ENCODE measurements around the gene OS9.
A peak's percentile ranks its signal among the peaks of the same experiment; 100 is the strongest.

OS9 gene

DNA sequence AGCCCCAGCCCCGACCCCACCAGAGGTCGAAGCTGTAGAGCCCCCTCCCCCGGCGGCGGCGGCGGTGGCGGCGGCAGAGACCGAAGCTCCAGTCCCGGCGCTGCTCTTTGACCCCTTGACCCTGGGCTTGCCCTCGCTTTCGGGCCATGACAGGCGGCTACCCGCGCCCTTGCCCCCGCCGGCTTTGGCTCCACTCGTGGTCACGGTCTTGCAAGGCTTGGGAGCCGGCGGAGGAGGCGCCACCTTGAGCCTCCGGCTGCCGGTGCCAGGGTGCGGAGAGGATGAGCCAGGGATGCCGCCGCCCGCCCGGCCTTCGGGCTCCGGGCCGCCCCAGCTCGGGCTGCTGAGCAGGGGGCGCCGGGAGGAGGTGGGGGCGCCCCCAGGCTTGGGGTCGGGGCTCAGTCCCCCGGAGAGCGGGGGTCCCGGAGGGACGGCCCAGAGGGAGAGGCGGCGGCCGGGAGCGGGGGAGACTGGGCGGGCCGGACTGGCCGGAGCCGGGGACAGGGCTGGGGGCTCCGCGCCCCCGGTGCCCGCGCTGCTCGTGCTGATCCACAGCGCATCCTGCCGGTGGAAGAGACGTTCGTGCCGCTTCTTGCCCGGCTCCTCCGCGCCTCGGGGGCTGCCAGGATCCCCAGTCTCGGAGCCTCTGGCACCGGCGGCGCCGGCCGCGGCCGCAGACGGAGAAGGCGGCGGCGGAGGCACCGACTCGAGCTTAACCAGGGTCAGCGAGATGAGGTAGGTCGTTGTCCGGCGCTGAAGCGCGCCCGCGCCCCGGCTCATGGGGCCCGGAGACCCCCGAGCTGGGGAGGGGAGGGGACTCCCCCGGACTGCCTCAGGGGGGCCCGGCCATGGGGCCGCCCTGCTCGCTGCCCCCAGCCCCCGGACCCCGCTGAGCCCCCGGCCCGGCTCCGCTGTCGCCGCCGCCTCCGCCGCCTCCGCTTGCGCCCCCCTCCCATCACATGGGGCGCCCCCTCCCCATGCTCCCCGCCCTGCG lies 43.8 kb downstream of the OS9 start:
- DNase-seq (ENCODE audit: low read depth) = no peak

DNA sequence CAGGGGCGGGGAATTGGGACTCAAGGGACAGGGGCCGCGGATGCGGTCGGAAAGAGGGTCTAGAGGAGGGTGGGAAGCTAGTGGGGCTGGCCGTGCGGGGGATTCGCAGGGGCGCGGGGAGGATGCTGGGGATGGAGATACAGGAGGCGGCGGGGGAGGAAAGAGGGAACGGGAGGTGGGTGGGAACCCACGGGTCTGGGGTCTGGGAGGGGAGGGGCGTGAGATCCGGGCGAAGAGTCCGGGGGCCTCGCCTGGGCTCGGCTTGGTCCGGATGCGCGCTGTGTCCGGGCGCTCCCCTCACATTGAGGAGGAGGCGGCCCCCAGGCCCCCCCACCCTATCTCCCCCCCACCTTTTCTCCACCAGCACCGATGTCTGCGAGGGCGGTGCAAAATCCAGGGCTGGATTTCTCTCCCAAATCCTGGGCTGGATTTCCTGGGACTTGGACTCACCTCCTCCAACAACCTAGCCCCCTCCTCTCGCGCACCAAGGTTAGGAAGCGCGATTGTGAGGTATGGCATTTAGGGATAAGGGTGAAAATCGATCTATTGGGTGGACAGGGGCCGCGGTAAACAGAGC lies 44.8 kb downstream of the OS9 start, which contains the start of gene AGAP2:
Gene AGAP2 (minus strand): TSS at position 82 of the 577 bp plus-strand sequence. CDS start 496 bp downstream, outside the sequence.
- no peak for DNase-seq (ENCODE audit: low read depth)

DNA sequence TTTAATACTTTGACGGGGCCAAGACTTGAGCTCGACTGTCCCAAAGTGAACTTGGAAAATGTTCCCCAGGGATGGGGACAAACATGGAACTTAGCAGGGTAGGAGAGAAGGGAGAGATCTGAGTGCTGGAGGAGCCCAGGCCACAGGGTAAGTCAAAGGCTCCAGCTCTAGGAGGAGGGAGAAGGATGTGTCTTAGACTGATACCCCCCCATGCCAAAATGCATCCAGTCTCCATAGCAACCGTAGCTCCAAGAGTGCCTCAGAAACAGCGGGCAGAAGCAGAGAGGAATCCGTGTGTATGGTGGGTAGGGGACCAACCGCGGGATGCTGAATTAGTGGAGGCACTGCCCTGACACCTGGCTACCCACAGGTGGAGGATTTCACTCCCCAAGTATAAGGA lies 45.5 kb downstream of the OS9 start:
- DNase-seq (ENCODE audit: low read depth) = no peak

DNA sequence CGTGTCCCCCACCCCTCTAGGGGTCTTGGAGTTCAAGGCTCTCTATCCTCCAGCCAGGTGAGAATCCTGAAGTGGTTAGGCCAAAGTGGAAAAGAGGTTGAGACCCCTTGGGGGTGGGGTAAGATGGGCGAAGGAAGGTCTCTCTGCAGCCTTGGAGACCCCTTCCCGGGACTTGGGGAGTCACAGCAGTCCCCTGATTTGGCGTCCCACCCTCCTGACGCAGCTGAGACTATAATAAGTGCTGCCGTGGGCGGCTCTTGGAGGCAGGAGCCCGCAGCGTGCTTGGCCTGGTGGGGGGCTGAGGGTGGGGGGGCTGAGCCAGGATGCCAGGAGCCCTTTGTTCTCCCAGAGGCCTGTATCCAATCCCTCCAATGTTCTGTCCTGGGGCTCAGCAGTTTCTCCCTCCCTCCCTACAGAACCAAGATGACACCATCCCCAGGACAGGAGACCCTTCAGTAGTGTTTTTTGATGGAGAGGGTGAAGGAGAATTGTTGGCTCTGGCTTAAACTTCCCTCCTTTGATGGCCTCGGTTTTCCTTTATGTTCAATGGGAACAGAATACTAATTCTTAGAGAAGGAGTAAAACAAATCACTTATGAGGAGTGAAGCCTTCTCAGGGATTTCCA lies 46.1 kb downstream of the OS9 start:
- DNase-seq (ENCODE audit: low read depth) = no peak

DNA sequence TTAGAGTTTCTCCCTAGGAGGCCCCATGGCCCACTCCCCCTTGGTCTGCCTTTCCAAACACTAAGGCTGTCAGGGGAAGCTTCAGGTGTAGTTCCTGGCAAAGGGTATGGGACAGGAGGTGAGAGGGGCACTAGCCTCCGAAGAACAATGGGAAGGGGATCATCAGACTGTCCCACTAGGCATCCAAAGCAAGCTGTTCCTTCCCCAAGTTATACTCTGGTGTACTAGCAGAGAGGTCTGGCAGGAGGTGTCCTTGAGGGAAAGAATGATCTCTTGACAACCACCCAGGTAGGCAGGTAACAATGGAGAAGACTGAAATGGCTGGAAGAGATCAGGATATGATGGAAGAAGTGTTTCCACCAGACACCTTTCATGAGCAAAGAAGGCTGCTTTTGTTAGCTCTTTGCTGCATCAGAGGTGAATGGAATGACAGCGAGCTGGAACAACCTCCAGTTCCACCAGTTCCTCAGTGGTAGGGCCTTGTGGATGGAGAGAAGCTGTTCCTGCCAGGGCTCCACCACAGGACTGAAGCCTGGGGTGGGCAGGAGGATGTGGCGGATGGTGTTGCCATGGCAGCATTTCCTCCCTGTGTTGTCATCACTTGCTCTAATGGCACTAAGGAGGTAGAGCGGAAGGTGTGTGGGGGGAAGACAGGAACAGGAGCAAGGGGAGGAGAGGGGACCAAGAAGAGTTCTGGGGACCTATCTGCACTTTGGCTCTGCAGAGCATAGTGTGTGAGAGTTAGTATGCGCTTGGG lies 46.9 kb downstream of the OS9 start:
- DNase-seq (ENCODE audit: low read depth) = no peak

DNA sequence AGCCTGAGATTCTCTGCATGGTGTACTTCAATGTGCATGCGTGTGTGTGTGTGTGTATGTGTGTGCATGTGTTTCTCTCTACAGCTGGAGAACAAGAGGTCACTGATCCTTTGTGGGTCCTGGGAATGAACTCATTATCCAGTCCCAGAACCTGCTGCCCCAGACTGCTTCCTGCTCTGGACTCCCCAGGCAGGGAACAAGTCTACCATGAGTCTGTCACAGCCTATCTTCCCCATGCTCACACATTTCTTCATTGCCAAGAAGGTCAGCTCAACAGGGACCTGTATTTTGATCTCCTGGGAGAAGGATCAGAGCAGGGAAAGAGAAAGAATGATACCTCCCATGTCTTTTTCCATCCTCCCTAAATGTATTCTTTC lies 47.5 kb downstream of the OS9 start:
- DNase-seq (ENCODE audit: low read depth) = no peak

DNA sequence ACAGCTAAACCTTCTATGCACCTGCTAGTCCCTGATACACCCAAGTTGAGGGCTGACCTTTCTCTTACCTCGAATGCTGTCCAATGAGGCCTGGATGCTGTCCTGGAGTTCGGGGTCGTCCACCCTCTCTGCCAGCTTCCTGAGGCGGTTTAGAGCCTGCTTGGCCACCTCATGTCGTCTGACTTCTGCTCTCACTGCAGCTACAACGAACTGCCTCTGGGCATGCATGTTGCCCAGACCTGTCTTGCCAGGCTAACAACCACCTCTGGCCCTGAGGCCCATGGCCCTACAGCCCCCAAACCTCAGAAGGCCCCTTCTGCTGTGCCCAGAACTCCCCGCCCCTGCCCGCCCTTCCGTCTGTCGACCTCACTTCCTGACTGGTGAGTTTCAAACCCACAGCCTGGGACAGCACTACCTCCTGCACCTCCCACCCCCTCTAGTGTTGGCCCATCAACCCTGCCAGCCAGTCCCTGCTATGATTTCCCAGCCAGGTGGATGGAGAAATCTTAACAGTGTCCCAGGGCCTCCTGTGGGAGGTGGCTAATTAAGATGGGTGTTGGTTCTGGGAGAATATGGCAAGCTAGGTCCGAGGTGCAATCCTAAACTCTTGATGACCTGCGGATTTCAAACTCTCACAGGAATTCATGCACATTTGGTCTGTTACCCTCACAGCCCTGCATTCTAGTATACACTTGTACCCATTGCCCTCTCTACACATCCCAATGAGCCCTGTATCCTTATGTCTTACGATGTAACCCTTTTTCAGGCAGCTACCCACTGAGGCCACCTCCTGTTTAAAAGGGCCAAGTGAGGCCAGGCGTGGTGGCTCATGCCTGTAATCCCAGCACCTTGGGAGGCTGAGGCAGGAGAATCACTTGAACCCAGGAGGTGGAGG lies 48.2 kb downstream of the OS9 start:
- no peak for DNase-seq (ENCODE audit: low read depth)

DNA sequence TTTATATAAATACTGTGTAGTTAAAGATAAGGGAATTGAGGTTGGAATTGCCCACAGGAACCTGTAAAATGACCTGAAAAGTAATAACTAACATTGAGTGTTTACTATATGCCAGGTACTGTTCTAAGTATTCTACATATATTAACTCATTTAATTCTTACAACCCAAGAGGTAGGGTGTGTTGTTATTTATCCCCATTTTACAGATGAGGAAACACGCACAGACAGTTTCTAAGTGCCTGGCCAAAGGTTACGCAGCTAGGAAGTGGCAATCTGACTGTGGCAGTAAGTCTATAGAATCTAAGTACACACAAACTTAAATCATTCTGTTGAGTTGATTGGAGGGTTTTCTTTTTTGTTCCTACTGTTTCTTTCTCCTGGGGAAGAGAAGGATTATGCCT lies 49.8 kb downstream of the OS9 start:
- no peak for DNase-seq (ENCODE audit: low read depth)

DNA sequence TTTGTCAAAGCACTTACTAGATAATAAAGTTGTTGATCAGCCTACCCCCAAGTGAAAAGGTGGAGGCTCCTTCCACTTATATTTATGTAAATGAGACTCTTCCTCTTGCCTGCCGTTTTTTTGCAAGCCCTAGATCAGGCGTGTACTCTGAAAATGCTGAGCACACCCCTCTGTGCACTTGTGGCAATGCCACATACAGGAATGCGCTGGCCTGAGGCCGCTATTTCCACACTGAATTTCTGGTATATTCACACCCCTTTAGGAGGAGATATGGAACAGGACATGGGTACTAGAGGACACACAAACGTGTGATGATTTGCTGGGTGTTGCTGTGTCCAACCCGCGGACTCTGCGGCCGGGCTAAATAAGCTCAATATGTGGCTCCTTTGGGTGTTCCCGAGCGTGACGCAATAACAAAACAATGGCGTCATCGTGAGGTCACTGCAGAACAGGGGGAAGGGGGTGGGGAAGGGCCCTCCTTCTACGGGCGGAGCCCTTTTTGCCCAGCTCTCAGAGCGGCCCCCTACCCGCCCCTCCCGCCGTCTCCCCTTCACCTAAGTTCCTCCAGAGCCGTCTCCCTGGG lies 50.4 kb downstream of the OS9 start:
- no peak for DNase-seq (ENCODE audit: low read depth)

DNA sequence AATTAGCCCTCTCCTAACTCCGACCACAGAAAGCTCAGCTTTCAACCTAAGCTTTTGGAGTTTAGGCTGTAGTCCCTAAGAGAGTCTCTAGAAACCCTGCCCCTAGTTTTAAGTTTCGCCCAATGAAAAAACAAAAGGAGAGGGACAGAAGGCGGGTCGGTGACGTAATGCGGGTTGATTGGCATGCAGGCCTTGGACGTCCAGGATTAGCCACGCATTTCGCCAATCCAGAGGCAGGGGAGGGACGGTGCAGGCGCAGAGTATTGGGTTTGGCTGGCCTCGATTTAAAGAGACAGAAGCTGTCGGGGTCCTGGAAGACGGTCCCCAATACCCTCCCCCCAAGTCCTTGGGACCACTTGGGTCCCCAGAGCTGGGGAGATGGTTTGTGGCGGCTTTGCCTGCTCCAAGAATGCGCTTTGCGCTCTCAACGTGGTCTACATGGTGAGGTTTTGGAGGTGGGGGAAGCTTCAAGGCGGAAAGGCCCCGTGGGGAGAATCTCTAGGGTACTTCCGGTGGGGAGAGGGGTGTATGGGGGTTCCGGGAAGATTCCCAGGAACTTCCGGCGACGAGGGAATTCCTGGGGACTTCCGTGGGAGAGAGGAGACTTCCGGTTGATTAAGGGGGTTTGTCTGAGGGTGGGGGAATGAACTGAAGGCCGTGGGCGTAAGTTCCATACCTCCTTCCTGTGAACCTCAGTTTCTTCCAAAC lies 51.0 kb downstream of the OS9 start, which contains the start of gene TSPAN31:
Gene TSPAN31 (plus strand): TSS at position 263 of the 708 bp plus-strand sequence. CDS start 116 bp downstream, at position 379.
- DNase-seq (ENCODE audit: low read depth) = peak; percentile 99

DNA sequence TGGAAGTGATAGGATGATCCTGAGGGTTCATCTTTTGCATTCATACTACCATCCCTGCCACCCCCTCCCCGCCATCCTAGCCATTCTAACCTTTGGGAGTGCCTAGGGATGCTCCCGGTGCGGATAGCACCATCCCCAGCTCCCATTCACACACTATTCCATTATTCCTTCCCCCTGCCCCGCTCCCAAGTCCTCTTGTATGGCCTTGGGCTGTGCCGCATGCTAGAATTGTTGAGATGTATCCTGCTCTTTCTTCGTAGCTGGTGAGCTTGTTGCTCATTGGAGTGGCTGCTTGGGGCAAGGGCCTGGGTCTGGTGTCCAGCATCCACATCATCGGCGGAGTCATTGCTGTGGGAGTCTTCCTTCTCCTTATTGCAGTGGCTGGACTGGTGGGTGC lies 51.6 kb downstream of the OS9 start:
- DNase-seq (ENCODE audit: low read depth) = peak; percentile 8

DNA sequence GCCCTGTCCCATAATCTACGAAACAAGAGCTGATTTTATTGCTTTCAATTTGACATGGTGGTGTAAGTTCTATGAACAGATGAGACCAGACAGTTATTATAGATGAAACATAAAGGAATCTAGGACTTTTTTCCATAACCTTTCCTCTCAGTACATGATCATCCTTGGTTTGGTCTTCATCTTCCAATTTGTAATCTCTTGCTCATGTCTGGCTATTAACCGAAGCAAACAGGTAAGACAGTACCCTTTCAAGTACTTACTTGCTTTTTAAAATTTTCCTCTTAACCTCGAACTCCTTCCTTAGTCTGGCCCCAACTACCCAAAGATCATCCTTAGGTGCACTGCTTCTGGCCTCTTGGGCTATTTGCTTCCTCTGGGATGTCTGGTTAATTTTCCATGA lies 52.1 kb downstream of the OS9 start:
- DNase-seq (ENCODE audit: low read depth) = no peak

DNA sequence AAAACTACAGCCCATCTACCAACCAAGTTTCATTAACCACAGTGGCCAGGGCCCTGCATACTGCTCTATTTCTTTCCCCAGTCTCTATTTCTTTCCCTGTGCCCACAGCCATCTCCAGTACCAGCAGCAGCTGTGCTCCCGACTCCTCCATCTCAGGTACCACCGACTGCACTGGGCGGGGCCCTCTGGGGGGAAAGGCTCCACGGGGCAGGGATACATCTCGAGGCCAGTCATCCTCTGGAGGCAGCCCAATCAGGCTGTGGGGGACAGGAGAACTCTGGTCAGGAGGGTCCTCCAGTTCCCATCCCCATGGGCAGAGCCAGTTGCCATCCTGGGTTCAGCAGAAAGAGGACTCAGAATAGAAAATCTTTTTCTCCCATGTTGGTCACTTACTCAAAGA lies 55.1 kb downstream of the OS9 start:
- DNase-seq (ENCODE audit: low read depth) = no peak

DNA sequence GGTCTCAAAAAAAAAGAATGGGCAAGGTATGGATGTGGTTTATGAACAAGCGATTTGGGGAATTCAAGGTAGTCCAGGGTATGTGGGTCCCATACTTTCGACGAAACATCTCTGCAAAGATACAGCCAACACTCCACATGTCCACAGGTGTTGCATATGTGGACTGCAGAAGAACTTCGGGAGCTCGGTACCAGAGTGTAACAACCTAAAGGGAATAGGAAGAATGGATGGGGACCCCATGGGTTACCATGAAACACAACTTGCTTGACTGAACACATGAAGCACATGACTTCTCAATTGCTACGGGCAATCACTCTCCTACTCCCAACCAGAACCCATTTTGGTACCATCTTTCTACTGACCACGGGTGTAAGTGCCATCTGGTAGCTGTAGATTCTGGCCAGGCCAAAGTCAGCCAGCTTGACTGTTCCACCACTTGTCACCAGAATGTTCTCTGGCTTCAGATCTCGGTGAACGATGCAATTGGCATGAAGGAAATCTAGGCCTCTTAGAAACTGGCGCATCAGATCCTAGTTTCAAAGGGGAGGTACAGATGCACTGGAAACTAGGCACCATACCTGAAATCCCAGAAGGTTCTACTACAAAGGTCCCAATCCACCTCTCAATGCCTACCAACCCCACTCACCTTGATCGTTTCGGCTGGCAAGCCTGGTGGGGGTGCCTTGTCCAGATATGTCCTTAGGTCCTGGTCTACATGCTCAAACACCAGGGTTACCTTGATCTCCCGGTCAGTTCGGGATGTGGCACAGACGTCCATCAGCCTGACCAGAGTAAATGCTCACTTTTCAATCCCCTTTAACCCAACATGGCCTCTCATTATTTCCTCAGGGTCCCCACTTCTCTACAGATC lies 56.9 kb downstream of the OS9 start:
- DNase-seq (ENCODE audit: low read depth) = no peak

DNA sequence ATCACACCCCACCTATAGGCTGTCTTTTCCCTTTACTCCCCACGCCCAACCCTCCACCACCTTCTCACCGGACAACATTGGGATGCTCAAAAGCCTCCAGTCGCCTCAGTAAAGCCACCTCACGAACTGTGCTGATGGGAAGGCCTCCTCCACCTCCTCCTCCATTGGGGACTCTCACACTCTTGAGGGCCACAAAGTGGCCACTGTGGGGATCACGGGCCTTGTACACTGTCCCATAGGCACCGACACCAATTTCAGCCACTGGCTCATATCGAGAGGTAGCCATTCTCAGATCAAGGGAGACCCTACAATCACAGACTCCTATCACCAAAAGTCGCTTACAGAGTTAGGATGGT lies 57.5 kb downstream of the OS9 start:
- no peak for DNase-seq (ENCODE audit: low read depth)

DNA sequence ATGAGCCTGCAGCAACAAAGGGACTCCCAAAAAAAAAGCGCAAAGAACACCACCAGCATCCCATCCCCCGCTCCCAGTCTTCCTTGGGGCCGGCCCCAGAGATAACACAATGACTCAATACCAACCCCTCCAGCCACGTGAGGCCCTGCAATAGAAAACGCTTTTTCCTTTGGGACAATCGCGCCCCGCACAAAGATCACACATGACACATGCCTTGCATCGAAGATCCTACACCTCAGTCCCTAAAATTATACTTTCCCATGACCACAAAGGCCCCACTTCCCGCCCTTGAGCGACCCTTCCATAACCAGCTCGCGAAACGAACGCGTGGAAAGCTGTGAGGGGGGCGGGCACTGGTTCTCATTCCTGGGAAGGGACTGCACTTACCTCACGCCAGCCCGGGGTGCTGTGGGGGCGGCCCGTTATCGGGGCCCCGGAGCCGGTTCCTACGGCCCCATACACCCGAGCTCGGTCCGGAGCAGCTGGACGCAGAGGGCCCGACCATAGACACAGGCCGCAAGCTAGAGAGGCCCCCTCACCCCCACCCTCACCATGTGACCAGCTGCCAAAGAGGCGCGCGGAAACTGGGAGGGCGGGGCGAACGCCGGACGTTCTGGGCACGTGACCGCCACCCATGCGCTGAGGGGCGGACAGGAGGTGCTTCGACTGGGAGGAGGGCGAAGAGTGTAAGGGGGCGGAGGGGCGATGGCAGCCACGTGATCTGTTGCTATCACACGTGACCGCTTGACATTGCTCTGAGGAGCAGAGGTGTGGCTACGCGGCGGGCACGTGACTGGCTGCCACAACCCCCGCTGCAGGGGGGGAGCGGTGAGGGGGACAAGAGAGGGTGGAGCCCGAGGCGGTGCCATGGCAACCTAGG lies 58.1 kb downstream of the OS9 start, which contains the start of gene CDK4:
Gene CDK4 (minus strand): TSS at position 523 of the 880 bp plus-strand sequence. CDS start 593 bp downstream, outside the sequence.
- DNase-seq (ENCODE audit: low read depth) = peak; percentile 100

DNA sequence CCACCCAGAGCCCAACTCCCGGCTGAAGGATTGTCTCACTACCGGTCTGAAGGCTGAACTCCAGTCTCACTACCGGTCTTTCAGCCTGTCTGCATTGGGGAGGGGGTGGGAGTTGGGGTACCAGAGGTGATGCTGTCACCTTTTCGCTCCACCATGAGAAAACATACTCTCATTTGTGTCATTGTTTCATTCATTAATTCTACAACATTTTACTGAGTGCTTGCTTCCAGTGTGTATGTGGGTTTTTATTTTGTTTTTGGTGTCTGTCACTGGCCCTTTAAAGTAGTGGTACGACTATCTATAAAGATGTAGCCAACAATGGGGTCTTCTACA lies 58.7 kb downstream of the OS9 start:
- no peak for DNase-seq (ENCODE audit: low read depth)

DNA sequence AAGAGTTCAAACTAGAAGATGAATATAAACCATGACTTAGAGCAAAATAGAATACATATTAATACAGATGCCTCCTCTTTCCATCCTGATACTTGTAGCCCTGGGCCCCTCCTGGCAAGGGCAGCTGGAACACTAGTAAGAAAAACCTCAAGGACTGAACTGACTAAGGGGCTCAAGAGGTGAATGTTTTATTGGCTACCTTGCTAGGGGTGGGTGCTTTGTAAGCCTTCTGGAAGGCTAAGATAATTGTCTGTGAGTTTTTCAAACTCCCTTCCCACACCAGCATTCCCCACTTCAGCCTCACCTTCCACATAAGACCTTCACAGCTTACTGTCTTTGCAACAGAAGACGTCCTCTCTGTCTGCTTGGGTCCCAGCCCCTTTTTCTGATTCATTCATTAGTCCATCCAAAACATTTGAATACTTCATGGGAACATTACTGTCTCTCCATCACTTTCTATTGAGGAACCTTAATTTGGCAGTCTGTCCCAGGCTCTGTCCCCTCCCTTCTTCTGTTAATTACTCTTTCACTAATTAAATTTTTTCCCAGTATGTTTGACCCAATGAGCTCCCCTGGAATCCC lies 59.9 kb downstream of the OS9 start:
- no peak for DNase-seq (ENCODE audit: low read depth)

Data from amniotic epithelial cell (primary cell).